HFF-Myc (cell line): ENCODE measurements around the gene E2F1.
"Not testable (repeated sequence)": the region's sequence is repeated elsewhere in the genome, so short reads cannot be mapped to it uniquely, and the experiment has no call there.

ENCODE experiments used
- DNase-seq: peaks from one replicate; pipeline ENCODE4 v3.0.0-alpha.2; 2011; ENCODE audit warnings: low read depth; ENCODE audit errors: extremely low read depth
- H3K4me3 ChIP-seq: replicated peaks from 2 replicates; pipeline ENCODE4 v1.5.1; 2011; ENCODE audit warnings: low read depth, mild to moderate bottlenecking, control low read depth, low read length
- CTCF ChIP-seq: IDR thresholded peaks from 2 replicates; pipeline ENCODE4 v1.5.1; 2012; ENCODE audit warnings: mild to moderate bottlenecking, low read depth, low read length, control low read depth; ENCODE audit errors: missing control alignments

Gene E2F1

GRCh38 chr20:33701629-33702450 is 15.7 kb upstream of the E2F1 start:
- no peak for TF ChIP-seq CTCF
- DNase-seq: no peak

GRCh38 chr20:33700696-33701441 is 14.7 kb upstream of the E2F1 start:
- not testable (repeated sequence) for H3K4me3 ChIP-seq, DNase-seq

More at GRCh38 chr20:33701629-33702450, 15.7 kb upstream of the E2F1 start:
- H3K4me3 ChIP-seq: no peak overlapping the region

- not testable (repeated sequence) for DNase-seq, H3K4me3 ChIP-seq
Observed at GRCh38 chr20:33698966-33699365, 12.8 kb upstream of the E2F1 start.

- H3K4me3 ChIP-seq: no peak overlapping the region
- no peak for DNase-seq
- no peak for TF ChIP-seq CTCF
Observed at GRCh38 chr20:33697129-33697528, 10.9 kb upstream of the E2F1 start.

GRCh38 chr20:33696448-33696847 is 10.3 kb upstream of the E2F1 start:
- no peak for TF ChIP-seq CTCF
- no peak overlapping the region for H3K4me3 ChIP-seq
- DNase-seq: no peak

GRCh38 chr20:33694639-33695012 is 8.4 kb upstream of the E2F1 start:
- DNase-seq: no peak
- no peak for TF ChIP-seq CTCF
- no peak overlapping the region for H3K4me3 ChIP-seq

GRCh38 chr20:33693741-33694638 is 7.8 kb upstream of the E2F1 start:
- H3K4me3 ChIP-seq: no peak overlapping the region
- no peak for TF ChIP-seq CTCF
- no peak for DNase-seq
